ENCODE data around the gene PTPRD.

GRCh38 chr9:8622871-8623270, 1989.9 kb downstream of the PTPRD start:
- TF ChIP-seq EZH2 (IDR thresholded peaks at IDR 0.05) (no peak), CTCF (IDR thresholded peaks at IDR 0.05) (no peak), EZH2phosphoT487 (IDR thresholded peaks at IDR 0.05) (no peak)

All from neural progenitor cell (in vitro differentiated cells).